Fibroblast of lung (primary cell): ENCODE data around the gene MIOS. TPM values are rescaled to one million over a fixed set of nuclear protein-coding genes. Genes with fewer than 3 reads are reported as not detected.

Source experiments
- DNase-seq, 2 donors: peaks; one replicate each; pipeline versions ENCODE4 v3.0.0 to v3.0.0-alpha.2; 2010; ENCODE audit warnings: low read depth in 2 of 2
- H2AFZ ChIP-seq: 2 replicates; pipeline ENCODE4 v1.5.1; 2012; ENCODE audit warnings: low read length, control low read depth, inconsistent platforms
- H3K27ac ChIP-seq: 2 replicates; pipeline ENCODE4 v1.5.1; 2011; ENCODE audit warnings: low read length, control low read depth; ENCODE audit not compliant: insufficient read depth
- H3K27me3 ChIP-seq: 2 replicates; pipeline ENCODE4 v1.5.1; 2011; ENCODE audit warnings: mild to moderate bottlenecking, low read length; ENCODE audit not compliant: control insufficient read depth, insufficient read depth
- H3K36me3 ChIP-seq: 2 replicates; pipeline ENCODE4 v1.5.1; 2011; ENCODE audit warnings: low read length; ENCODE audit not compliant: control insufficient read depth, insufficient read depth
- H3K4me1 ChIP-seq: 2 replicates; pipeline ENCODE4 v1.5.1; 2011; ENCODE audit warnings: low read length; ENCODE audit not compliant: control insufficient read depth, insufficient read depth; ENCODE audit errors: extremely low read depth
- H3K4me2 ChIP-seq: 2 replicates; pipeline ENCODE4 v1.5.1; 2011; ENCODE audit warnings: low read length, control low read depth; ENCODE audit not compliant: insufficient read depth; ENCODE audit errors: extremely low read depth
- H3K4me3 ChIP-seq, 4 experiments: fragments of 200-600 bp in 1 of 4; sonication (generic) in 1 of 4; replicated peaks in 1 of 4; 2 replicates each; pipeline ENCODE4 v1.5.1; 2011 to 2016; ENCODE audit warnings: low read length in 4 of 4, low read depth in 3 of 4, mild to moderate bottlenecking in 3 of 4, control low read depth in 2 of 4, inconsistent platforms in 1 of 4, mixed read lengths in 1 of 4; ENCODE audit not compliant: insufficient read depth in 1 of 4; ENCODE audit errors: control extremely low read depth in 1 of 4
- H3K79me2 ChIP-seq: 2 replicates; pipeline ENCODE4 v1.5.1; 2012; ENCODE audit warnings: mild to moderate bottlenecking, low read length, inconsistent platforms; ENCODE audit not compliant: control insufficient read depth, insufficient read depth
- H3K9ac ChIP-seq: 2 replicates; pipeline ENCODE4 v1.5.1; 2011; ENCODE audit warnings: mild to moderate bottlenecking, low read length, control low read depth; ENCODE audit not compliant: insufficient read depth
- H3K9me3 ChIP-seq: 2 replicates; pipeline ENCODE4 v1.5.1; 2012; ENCODE audit warnings: low read depth, low read length; ENCODE audit not compliant: control insufficient read depth, insufficient read depth
- H4K20me1 ChIP-seq: 2 replicates; pipeline ENCODE4 v1.5.1; 2011; ENCODE audit warnings: low read length; ENCODE audit not compliant: control insufficient read depth, insufficient read depth; ENCODE audit errors: extremely low read depth
- EZH2 ChIP-seq: IDR thresholded peaks from 2 replicates; pipeline ENCODE4 v1.5.1; 2012; ENCODE audit warnings: low read length, control low read depth, mild to moderate bottlenecking; ENCODE audit errors: missing control alignments
- polyA plus RNA-seq, 2 donors: library from polyadenylated mRNA; depleted of rRNA in 1 of 2; stranded (reverse) in 1 of 2; unstranded in 1 of 2; fragments of >200 nt; gene quantifications; 2 replicates each; pipeline ENCODE4 v1.2.1, GENCODE V29; 2011 to 2012; ENCODE audit warnings: missing spikeins in 1 of 2
- total RNA-seq: library from RNA; depleted of rRNA; stranded (reverse); fragments of >200 nt; gene quantifications from 2 replicates; pipeline ENCODE4 v1.2.1, GENCODE V29; 2014
- TF ChIP-seq, protein P1 (sequence below), 2 donors: IDR thresholded peaks in 1 of 2; conservative IDR thresholded peaks in 1 of 2; 1 replicate in 1 of 2; 2 replicates in 1 of 2; pipeline ENCODE4 v1.5.1; 2011 to 2012; ENCODE audit warnings: low read length in 2 of 2, control low read depth in 1 of 2, inconsistent platforms in 1 of 2, low read depth in 1 of 2, mild to moderate bottlenecking in 1 of 2

The MIOS gene
- total and polyA plus RNA-seq, 2 donors (not counting 1 experiment from before 2014, with no cell fraction given), result 16.4 to 30.9 TPM

DNA sequence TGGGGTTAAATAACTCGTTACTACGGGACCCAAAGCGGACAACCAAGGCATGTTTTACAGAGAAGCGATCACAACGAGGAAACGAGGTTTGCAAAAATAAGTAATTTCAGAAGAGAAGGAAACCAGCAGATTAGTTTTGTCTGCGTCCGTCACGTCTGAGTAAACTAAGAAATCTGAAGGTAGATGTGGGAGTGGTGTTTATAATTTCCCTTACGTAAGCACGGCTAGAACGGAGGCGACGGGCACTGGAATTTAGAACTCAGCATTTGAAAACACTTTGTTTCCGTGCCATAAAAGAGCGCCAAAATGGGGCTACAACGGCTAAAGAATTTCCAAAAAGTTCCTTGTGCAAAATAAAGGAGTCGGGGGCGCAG lies 73.2 kb downstream of the MIOS start:
- Histone ChIP-seq H4K20me1 (no peaks in the 10 kb centered on the region), H3K4me3 (peak overlapping the region; percentile 80 to 90 (median 84)), H3K9me3 (no peaks in the 10 kb centered on the region), H3K27me3 (no peaks in the 10 kb centered on the region), H3K9ac (peak overlapping the region; percentile 67), H3K27ac (peak overlapping the region; percentile 87), H2AFZ (peak overlapping the region; percentile 99), H3K4me1 (no peaks in the 10 kb centered on the region), H3K4me2 (peak overlapping the region; percentile 81), H3K79me2 (peaks cover 3% of the 10 kb centered on the region), H3K36me3 (no peaks in the 10 kb centered on the region)
- TF ChIP-seq, protein P1, sequence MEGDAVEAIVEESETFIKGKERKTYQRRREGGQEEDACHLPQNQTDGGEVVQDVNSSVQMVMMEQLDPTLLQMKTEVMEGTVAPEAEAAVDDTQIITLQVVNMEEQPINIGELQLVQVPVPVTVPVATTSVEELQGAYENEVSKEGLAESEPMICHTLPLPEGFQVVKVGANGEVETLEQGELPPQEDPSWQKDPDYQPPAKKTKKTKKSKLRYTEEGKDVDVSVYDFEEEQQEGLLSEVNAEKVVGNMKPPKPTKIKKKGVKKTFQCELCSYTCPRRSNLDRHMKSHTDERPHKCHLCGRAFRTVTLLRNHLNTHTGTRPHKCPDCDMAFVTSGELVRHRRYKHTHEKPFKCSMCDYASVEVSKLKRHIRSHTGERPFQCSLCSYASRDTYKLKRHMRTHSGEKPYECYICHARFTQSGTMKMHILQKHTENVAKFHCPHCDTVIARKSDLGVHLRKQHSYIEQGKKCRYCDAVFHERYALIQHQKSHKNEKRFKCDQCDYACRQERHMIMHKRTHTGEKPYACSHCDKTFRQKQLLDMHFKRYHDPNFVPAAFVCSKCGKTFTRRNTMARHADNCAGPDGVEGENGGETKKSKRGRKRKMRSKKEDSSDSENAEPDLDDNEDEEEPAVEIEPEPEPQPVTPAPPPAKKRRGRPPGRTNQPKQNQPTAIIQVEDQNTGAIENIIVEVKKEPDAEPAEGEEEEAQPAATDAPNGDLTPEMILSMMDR (conservative IDR thresholded peaks at IDR 0.05 in 1 of 2, IDR thresholded peaks at IDR 0.05 in 1 of 2; ENCODE audit: low read depth in 1 of 2, low read length in 2 of 2), result no peak
- no peak for TF ChIP-seq EZH2
- peak; percentile 20 to 43 for DNase-seq

DNA sequence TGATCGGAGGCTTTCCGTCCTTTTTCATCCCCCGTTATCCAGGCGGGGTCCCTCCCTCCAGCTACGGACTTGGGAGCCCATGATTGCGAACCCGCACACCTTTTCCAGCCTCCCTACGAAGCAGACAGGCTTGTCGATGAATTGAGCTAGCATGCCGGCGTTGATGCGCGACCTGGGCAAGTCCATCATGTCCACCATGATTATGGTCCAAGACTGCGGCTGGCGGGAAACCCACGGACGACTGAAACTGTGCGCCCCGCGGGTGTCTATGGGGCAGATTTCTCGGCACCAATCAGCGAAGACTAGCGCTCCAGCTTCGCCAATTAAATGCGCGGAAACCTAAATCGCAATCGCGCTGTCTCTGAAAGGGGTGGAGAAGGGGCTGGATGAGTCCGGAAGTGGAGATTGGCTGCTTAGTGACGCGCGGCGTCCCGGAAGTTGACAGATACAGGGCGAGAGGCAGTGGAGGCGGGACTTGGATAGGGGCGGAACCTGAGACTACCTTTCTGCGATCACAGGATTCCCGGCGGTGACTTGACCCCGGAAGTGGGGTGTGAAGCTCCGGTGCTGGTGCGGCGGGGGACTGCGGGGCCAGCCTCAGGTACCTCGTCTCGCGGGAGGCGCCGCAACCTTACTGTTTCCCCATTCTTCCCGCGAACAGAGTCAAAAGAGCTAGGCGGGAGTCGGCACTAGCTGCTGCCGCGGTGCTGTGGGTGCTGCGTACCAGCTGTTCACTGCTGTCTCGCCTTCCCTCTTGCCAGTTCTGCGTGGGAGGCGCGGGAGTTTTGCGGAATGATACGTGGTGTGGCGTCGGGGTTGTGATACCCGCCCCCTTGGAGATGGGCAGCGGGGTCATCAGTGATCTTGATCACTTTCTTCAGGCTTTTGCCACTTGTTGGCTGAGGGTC lies 73.8 kb downstream of the MIOS start, which contains the start of gene UMAD1:
Gene UMAD1 (plus strand): TSS at position 532 of the 908 bp plus-strand sequence. CDS start 32,620 bp downstream, outside the sequence.
- TF ChIP-seq EZH2, result no peak
- TF ChIP-seq, protein P1 (conservative IDR thresholded peaks at IDR 0.05 in 1 of 2, IDR thresholded peaks at IDR 0.05 in 1 of 2; ENCODE audit: low read depth in 1 of 2, low read length in 2 of 2), result no peak

DNA sequence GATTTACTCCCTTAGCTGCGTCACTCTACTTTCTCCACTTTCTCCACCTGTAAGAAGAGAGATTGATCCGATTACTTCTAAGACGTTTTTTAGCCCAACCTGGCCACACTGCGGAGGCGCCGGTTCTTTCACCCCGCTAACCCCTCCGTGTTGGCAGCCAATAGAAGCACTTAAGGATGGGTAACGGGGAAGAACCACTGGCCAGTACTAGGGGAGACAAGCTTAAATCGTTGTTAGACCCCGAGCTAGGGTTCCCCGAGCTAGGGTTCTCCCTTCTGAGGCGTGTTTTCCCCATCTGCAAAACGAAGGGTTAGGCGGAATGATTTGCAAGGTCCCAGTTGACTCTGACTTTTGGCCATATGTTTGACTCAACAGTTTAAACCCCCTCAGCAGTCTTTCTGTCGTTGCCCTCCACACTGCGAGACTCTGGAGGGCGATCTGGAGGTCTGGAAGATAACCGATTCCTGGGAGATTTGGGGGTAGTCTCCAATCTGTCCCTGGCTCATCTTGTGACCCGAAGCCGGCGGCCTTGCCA lies 74.5 kb downstream of the MIOS start:
- Histone ChIP-seq H3K4me1 (no peaks in the 10 kb centered on the region), H3K36me3 (no peaks in the 10 kb centered on the region), H4K20me1 (no peaks in the 10 kb centered on the region), H3K9ac (peak overlapping the region; percentile 85), H3K27ac (peak overlapping the region; percentile 93), H3K9me3 (no peaks in the 10 kb centered on the region), H3K27me3 (no peaks in the 10 kb centered on the region), H2AFZ (peak overlapping the region; percentile 95), H3K4me3 (peak overlapping the region; percentile 80 to 92 (median 84)), H3K79me2 (peaks cover 3% of the 10 kb centered on the region), H3K4me2 (peak overlapping the region; percentile 67)
- DNase-seq, result peak in 1 of 2 donors; percentile 23
- no peak for TF ChIP-seq EZH2
- TF ChIP-seq, protein P1 (conservative IDR thresholded peaks at IDR 0.05 in 1 of 2, IDR thresholded peaks at IDR 0.05 in 1 of 2; ENCODE audit: low read depth in 1 of 2, low read length in 2 of 2), result no peak

More for the DNA sequence above, 73.8 kb downstream of the MIOS start, which contains the start of gene UMAD1:
- Histone ChIP-seq H3K9ac (peak within 1 kb of the TSS; percentile 85), H3K9me3 (no peaks in the 10 kb centered on the region), H3K79me2 (peaks cover 3% of the 10 kb centered on the region), H3K36me3 (no peaks in the 10 kb centered on the region), H3K4me1 (no peaks in the 10 kb centered on the region), H3K27ac (peak within 1 kb of the TSS; percentile 93), H4K20me1 (no peaks in the 10 kb centered on the region), H3K4me2 (peak within 1 kb of the TSS; percentile 81), H3K27me3 (no peaks in the 10 kb centered on the region), H2AFZ (peak within 1 kb of the TSS; percentile 99), H3K4me3 (peak within 1 kb of the TSS; percentile 80 to 92 (median 84))
- DNase-seq, result peak; percentile 98 to 99
